Measurements from ENCODE around the gene MGAT4C.

The MGAT4C gene

GRCh38 chr12:86154620-86155019 lies 101.6 kb downstream of the MGAT4C start:
- TF ChIP-seq MAX (IDR thresholded peaks at IDR 0.05; ENCODE audit: low read depth, low read length) (no peak), POLR2A (IDR thresholded peaks at IDR 0.05; ENCODE audit: extremely low read depth, insufficient read length) (no peak), CTCF (IDR thresholded peaks at IDR 0.05; ENCODE audit: low read depth, low read length) (no peak), MYC (IDR thresholded peaks at IDR 0.05; ENCODE audit: low read depth, low read length) (no peak)
- DNase-seq (ENCODE audit: low read depth): no peak

GRCh38 chr12:86148612-86149011 lies 107.6 kb downstream of the MGAT4C start:
- no peak for DNase-seq (ENCODE audit: low read depth)
- TF ChIP-seq POLR2A (IDR thresholded peaks at IDR 0.05; ENCODE audit: extremely low read depth, insufficient read length) (no peak), MYC (IDR thresholded peaks at IDR 0.05; ENCODE audit: low read depth, low read length) (no peak), MAX (IDR thresholded peaks at IDR 0.05; ENCODE audit: low read depth, low read length) (no peak), CTCF (IDR thresholded peaks at IDR 0.05; ENCODE audit: low read depth, low read length) (no peak)
- H3K4me3 ChIP-seq (ENCODE audit: low read depth, low read length): no peak overlapping the region

More at GRCh38 chr12:86154620-86155019, 101.6 kb downstream of the MGAT4C start:
- H3K4me3 ChIP-seq (ENCODE audit: low read depth, low read length): no peak overlapping the region

DNA sequence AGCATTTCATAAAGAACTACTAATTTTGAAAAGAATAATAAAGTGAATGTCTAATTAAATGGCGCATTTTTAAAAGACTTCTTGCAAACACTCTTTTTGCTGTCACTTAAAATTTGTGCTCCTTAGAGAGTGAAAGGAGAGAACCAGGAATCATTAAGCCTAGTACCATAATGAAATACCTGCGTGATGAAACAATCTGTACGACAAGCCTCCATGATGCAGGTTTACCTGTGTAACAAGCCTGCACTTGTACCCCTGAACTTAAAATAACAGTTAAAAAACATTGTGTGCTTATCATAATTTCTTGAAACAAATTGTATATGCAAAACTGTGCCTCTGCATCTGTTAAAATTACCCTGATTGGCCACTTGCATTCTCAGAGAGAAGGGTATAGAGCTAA lies 108.1 kb downstream of the MGAT4C start:
- no peak overlapping the region for H3K4me3 ChIP-seq (ENCODE audit: low read depth, low read length)
- no peak for DNase-seq (ENCODE audit: low read depth)
- no peak for TF ChIP-seq MYC (IDR thresholded peaks at IDR 0.05; ENCODE audit: low read depth, low read length)
- no peak for TF ChIP-seq MAX (IDR thresholded peaks at IDR 0.05; ENCODE audit: low read depth, low read length)
- no peak for TF ChIP-seq CTCF (IDR thresholded peaks at IDR 0.05; ENCODE audit: low read depth, low read length)
- TF ChIP-seq POLR2A (IDR thresholded peaks at IDR 0.05; ENCODE audit: extremely low read depth, insufficient read length): no peak

- no peak for DNase-seq (ENCODE audit: low read depth)
- TF ChIP-seq MYC (IDR thresholded peaks at IDR 0.05; ENCODE audit: low read depth, low read length) (no peak), MAX (IDR thresholded peaks at IDR 0.05; ENCODE audit: low read depth, low read length) (no peak), POLR2A (IDR thresholded peaks at IDR 0.05; ENCODE audit: extremely low read depth, insufficient read length) (no peak), CTCF (IDR thresholded peaks at IDR 0.05; ENCODE audit: low read depth, low read length) (no peak)
- H3K4me3 ChIP-seq (ENCODE audit: low read depth, low read length): no peak overlapping the region
Measured at GRCh38 chr12:86145156-86145555, 111.0 kb downstream of the MGAT4C start.

DNA sequence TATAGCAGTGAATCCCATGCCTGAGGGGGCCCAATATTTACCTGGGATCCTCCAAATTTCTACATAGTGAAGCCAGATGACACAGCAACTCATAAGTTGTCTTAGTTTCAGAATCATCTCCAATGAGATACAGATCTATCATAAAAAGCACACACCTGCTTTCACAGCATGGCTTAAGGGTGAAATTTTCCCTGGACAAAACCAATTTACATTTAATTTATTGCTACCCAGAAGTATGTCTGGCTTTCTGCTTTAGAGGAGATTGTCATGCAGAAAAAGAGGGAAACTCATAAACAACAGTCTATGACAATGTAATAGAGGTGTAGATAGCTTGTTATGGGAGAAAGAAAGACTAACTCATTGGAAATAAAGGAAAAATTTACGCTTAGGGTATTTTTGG lies 113.0 kb downstream of the MGAT4C start:
- no peak for TF ChIP-seq POLR2A (IDR thresholded peaks at IDR 0.05; ENCODE audit: extremely low read depth, insufficient read length)
- no peak for TF ChIP-seq MYC (IDR thresholded peaks at IDR 0.05; ENCODE audit: low read depth, low read length)
- no peak for TF ChIP-seq MAX (IDR thresholded peaks at IDR 0.05; ENCODE audit: low read depth, low read length)
- no peak for TF ChIP-seq CTCF (IDR thresholded peaks at IDR 0.05; ENCODE audit: low read depth, low read length)
- no peak overlapping the region for H3K4me3 ChIP-seq (ENCODE audit: low read depth, low read length)
- DNase-seq (ENCODE audit: low read depth): no peak

DNA sequence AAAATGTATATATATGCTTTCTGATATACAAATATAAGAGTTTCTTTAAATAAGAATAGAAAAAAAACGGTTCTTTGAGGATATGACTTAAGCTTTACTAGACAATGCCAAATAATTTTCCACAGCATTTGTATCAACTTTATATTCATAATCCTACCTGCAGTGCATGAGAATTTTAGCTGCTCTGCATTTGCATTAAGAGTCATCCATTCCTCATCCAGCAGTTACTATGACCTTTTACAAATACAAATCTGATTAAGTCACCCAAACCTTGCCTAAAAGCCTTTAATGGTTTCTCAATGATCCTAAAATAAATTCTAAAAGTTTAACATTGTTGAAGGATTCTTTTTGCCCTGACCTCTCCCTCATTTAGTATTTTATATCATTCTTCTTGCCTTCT lies 116.5 kb downstream of the MGAT4C start:
- TF ChIP-seq POLR2A (IDR thresholded peaks at IDR 0.05; ENCODE audit: extremely low read depth, insufficient read length) (no peak), MYC (IDR thresholded peaks at IDR 0.05; ENCODE audit: low read depth, low read length) (no peak), CTCF (IDR thresholded peaks at IDR 0.05; ENCODE audit: low read depth, low read length) (no peak), MAX (IDR thresholded peaks at IDR 0.05; ENCODE audit: low read depth, low read length) (no peak)
- no peak for DNase-seq (ENCODE audit: low read depth)
- no peak overlapping the region for H3K4me3 ChIP-seq (ENCODE audit: low read depth, low read length)
